Stimulated activated CD8-positive, alpha-beta memory T cell treated with anti-CD3 and anti-CD28 coated beads, Interleukin-4, amount 100 ng/mL, for 1 hour (primary cell): ENCODE results near the gene CARM1.
A peak's percentile ranks its signal among the peaks of the same experiment; 100 is the strongest.
"Not testable (repeated sequence)": the region's sequence is repeated elsewhere in the genome, so short reads cannot be mapped to it uniquely, and the experiment has no call there.

Experiments
- DNase-seq, 2 donors: peaks; one replicate each; pipeline ENCODE4 v3.0.0-alpha.2; 2020; ENCODE audit warnings: low read depth in 2 of 2, low spot score in 1 of 2

CARM1 gene

GRCh38 chr19:10870955-10871603 is at the start of gene CARM1:
Gene CARM1 (plus strand): TSS chr19:10871553. CDS start chr19:10871703, 150 bp downstream.
- DNase-seq: peak; percentile 96 to 98

- DNase-seq: no peak
Measured at GRCh38 chr19:10823690-10824089, 47.7 kb upstream of the CARM1 start.

GRCh38 chr19:10826231-10826630 is 45.1 kb upstream of the CARM1 start:
- DNase-seq: no peak

GRCh38 chr19:10826846-10827245 is 44.5 kb upstream of the CARM1 start:
- DNase-seq: no peak

GRCh38 chr19:10828981-10829821 is 42.2 kb upstream of the CARM1 start:
- DNase-seq: no peak

- no peak for DNase-seq
Measured at GRCh38 chr19:10829967-10830366, 41.4 kb upstream of the CARM1 start.

GRCh38 chr19:10830370-10830769 is 41.0 kb upstream of the CARM1 start:
- no peak for DNase-seq

GRCh38 chr19:10830931-10831779 is 40.2 kb upstream of the CARM1 start:
- no peak for DNase-seq

GRCh38 chr19:10831987-10832938 is 39.1 kb upstream of the CARM1 start:
- no peak for DNase-seq

GRCh38 chr19:10832939-10833296 is 38.4 kb upstream of the CARM1 start:
- no peak for DNase-seq

- DNase-seq: no peak
Measured at GRCh38 chr19:10835089-10835753, 36.1 kb upstream of the CARM1 start.

- DNase-seq: peak; percentile 81 to 87
Measured at GRCh38 chr19:10835754-10836478, 35.4 kb upstream of the CARM1 start, which contains the start of gene TMED1. Gene TMED1 (minus strand): TSS chr19:10836212. CDS start chr19:10836191, 21 bp downstream.

GRCh38 chr19:10836479-10837330 is 34.6 kb upstream of the CARM1 start:
- DNase-seq: peak in 1 of 2 donors; percentile 60

GRCh38 chr19:10837649-10838048 is 33.7 kb upstream of the CARM1 start:
- not testable (repeated sequence) for DNase-seq

- DNase-seq: no peak
Measured at GRCh38 chr19:10838377-10838776, 33.0 kb upstream of the CARM1 start.

- no peak for DNase-seq
Measured at GRCh38 chr19:10839114-10840050, 32.0 kb upstream of the CARM1 start.

GRCh38 chr19:10842788-10843187 is 28.6 kb upstream of the CARM1 start:
- DNase-seq: no peak
